GM19452 (cell line): ENCODE measurements around the gene RNF213.
"Not testable (repeated sequence)": the region's sequence is repeated elsewhere in the genome, so short reads cannot be mapped to it uniquely, and the experiment has no call there.

Source experiments
- ATAC-seq: cut with Tn5 transposase; IDR thresholded peaks from one replicate; pipeline ENCODE4 v1.9.1; 2021; ENCODE audit not compliant: unreplicated experiment

The RNF213 gene

GRCh38 chr17:80316927-80317705, 56.5 kb downstream of the RNF213 start:
- no peak for ATAC-seq

- ATAC-seq = no peak
Observed at GRCh38 chr17:80317706-80317980, 57.0 kb downstream of the RNF213 start.

GRCh38 chr17:80318166-80318565, 57.5 kb downstream of the RNF213 start:
- ATAC-seq = no peak

DNA sequence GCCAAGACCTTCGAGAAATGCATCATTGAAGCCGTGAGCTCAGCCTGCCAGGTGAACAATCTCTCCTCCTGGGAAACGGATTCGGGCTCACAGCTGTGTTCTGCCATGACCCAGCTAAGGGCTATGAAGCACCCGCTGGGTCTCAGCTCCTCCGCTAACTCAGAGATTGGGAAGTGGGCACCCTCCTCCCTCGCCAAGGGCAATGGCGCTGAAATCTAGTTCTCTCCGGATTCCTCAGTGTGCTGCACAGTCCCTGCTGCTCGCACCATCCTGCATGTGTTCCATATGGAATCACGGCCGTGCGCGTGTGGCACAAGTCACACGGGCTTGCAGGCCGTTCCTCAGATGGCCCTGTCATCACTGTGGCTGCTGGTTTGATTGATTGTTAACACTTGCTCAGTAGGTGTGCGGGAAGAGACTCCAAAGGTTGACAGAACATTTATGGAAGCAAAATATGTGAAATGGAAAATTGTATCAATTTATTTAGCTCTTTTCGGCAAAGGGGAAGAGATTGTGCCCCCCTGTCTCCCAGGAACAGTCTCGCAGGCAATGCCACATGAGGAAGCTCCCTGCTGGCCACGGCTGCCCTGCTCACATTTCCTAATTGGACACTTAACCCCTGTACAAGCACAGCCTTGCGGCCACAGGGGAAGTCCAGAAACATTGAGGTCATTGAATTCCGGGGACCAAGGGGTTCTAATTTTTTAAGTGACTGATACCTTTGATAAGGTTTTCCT, 58.8 kb downstream of the RNF213 start:
- ATAC-seq = no peak

GRCh38 chr17:80319999-80320344, 59.3 kb downstream of the RNF213 start:
- ATAC-seq = no peak

- ATAC-seq = no peak
Observed at GRCh38 chr17:80320496-80320895, 59.8 kb downstream of the RNF213 start.

- no peak for ATAC-seq
Observed at GRCh38 chr17:80322864-80323263, 62.2 kb downstream of the RNF213 start.

GRCh38 chr17:80323982-80324381, 63.3 kb downstream of the RNF213 start:
- ATAC-seq = no peak

GRCh38 chr17:80327518-80327917, 66.9 kb downstream of the RNF213 start:
- no peak for ATAC-seq

- no peak for ATAC-seq
Observed at GRCh38 chr17:80328634-80329380, 68.2 kb downstream of the RNF213 start.

DNA sequence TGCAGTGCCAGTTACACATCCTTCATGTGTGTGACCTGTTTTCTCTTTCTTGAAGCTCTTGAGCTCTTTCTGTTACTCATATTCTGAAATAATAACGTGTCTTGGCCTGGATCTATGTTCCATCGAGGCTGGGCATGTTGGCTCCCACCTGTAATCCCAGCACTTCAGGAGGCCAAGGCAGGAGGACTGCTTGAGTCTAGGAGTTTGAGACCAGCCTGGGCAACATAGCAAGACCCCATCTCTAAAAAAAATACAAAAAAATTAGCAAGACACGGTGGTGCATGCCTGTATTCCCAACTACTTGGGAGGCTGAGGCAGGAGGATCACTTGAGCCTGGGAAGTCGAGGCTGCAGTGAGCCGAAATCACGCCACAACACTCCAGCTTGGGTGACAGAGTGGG, 68.8 kb downstream of the RNF213 start:
- ATAC-seq = not testable (repeated sequence)

DNA sequence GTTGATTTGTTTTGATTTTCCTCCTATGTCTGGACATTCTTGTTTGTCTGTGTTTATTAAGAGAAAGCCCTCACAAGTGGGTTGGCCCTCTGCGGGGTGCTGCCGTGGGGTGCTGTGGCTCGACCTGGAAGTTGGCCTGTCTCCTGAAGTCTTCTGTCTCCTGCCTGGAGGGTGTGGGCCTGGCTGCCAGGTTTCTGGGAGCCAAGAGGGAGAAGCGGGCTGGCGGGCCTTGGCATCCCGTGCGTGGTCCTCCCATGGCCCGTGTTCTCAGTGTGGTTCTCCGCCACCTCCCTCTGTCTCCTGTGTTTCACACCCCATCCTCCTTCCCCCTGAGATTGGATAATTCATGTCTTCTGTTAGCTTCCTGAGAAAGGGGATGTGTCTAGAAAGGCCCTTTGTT, 69.6 kb downstream of the RNF213 start:
- no peak for ATAC-seq

DNA sequence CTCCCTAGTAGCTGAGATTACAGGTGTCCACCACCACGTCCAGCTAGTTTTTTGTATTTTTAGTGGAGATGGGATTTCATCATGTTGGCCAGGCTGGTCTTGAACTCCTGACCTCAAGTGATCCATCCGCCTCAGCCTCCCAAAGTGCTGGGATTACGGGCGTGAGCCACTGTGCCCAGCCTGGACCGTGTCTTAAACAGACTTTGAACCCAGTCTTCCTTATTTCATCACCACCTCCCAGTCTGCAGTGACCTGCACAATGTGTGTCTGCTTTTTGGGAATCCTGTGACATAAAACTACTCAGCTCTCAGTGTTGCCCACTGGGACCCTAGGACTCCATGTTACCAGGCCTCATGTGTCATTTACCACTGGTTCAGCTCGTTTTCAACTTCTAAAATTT, 70.3 kb downstream of the RNF213 start:
- ATAC-seq = not testable (repeated sequence)

DNA sequence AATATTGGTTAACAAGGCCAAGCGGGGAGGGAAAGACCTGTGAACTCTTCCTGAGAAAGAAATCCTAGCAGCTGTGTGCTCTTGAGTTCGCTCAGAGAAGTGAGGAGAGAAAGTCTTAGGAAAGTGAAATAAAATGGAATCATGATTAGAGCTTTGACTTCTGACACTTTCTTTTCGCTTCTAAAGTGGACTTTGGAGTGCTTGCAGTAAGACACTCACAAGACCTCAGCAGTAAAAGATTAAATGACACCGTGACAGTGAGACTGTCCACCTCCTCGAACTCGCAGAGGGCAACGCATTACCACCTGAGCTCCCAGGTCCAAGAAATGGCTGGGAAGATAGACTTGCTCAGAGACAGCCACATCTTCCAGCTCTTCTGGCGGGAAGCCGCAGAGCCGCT, 71.2 kb downstream of the RNF213 start:
- ATAC-seq = no peak

DNA sequence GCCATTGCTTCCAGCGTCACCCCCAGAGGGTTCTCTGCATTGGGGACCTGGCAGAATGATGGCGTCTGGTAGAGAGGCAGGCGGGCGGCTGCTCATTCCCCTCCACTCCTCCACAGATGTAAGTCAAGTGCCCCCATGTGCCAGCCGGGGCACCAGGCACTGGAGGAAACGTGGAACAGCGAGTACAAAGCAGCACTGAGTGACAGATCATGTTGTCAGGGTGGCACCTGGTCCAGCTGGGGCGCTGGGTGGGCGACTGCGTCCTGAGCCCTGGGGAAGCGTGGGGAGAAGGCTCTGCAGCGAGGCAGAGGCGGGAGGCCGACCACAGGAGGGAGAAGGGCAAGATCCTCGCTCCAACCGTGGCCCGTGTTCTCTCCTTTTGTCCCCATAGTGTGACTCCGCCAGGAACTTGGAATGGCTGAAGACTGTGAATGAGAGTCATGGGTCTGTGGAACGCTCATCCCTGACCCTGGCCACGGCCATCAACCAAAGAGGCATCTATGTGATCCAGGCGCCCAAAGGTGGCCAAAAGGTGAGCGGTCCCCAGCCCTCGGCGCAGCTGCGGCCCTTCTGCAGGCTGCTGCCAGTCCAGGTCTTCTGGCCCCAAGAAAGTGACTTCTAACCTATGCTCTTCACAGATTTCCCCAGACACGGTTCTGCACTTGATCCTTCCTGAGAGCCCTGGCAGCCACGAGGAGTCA, 76.7 kb downstream of the RNF213 start:
- no peak for ATAC-seq

DNA sequence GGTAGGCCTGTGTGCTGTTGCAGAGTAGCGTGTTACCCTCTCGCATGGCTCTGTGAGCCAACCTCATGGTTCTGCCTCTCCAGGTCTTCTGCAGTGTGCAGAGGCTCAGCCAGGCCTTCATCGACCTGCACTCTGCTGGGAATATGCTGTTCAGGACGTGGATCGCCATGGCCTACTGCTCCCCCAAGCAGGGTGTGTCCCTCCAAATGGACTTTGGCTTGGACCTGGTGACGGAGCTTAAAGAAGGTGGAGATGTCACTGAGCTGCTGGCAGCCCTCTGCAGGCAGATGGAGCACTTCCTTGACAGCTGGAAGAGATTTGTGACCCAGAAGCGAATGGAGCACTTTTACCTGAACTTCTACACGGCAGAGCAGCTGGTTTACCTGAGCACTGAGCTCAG, 78.5 kb downstream of the RNF213 start:
- no peak for ATAC-seq

DNA sequence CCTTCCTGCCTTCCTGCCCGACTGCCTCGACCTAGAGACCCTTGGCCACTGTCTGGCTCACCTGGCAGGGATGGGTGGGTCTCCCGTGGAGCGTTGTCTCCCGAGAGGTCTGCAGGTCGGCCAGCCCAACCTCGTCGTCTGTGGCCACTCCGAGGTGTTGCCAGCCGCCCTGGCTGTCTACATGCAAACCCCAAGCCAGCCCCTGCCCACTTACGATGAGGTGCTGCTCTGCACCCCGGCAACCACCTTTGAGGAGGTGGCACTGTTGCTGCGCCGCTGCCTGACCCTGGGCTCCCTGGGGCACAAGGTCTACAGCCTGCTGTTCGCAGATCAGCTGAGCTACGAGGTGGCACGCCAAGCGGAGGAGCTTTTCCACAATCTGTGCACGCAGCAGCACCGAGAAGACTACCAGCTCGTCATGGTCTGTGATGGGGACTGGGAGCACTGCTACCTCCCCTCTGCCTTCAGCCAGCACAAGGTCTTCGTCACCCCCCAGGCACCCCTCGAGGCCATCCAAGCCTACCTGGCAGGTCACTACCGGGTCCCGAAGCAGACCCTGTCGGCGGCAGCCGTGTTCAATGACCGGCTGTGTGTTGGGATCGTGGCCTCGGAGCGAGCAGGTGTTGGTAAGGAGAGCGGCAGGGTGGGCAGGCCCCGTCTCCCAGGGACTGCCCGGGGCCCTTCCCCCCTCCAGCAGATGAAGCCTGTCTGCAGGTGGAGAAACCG, 79.2 kb downstream of the RNF213 start:
- no peak for ATAC-seq

- no peak for ATAC-seq
Observed at GRCh38 chr17:80345321-80345720, 84.7 kb downstream of the RNF213 start.

DNA sequence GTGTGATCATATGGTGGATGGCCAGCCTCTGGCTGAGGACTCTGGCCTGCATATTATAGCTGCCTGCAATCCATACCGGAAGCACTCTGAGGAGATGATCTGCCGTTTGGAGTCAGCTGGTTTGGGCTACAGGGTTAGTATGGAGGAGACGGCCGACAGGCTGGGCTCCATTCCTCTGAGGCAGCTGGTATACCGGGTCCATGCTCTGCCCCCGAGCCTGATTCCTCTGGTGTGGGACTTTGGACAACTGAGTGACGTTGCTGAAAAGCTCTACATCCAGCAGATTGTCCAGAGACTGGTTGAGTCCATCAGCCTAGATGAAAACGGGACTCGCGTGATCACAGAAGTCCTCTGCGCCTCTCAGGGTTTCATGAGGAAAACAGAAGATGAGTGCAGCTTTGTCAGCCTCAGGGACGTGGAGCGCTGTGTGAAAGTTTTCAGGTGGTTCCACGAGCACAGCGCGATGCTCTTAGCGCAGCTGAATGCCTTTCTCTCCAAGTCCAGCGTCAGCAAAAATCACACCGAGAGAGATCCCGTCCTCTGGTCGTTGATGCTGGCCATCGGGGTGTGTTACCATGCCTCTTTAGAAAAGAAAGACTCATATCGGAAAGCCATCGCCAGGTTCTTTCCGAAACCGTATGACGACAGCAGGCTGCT, 85.3 kb downstream of the RNF213 start:
- no peak for ATAC-seq

GRCh38 chr17:80346498-80347275, 86.0 kb downstream of the RNF213 start:
- no peak for ATAC-seq
